Measurements from ENCODE around the gene FBF1.

The FBF1 gene

DNA sequence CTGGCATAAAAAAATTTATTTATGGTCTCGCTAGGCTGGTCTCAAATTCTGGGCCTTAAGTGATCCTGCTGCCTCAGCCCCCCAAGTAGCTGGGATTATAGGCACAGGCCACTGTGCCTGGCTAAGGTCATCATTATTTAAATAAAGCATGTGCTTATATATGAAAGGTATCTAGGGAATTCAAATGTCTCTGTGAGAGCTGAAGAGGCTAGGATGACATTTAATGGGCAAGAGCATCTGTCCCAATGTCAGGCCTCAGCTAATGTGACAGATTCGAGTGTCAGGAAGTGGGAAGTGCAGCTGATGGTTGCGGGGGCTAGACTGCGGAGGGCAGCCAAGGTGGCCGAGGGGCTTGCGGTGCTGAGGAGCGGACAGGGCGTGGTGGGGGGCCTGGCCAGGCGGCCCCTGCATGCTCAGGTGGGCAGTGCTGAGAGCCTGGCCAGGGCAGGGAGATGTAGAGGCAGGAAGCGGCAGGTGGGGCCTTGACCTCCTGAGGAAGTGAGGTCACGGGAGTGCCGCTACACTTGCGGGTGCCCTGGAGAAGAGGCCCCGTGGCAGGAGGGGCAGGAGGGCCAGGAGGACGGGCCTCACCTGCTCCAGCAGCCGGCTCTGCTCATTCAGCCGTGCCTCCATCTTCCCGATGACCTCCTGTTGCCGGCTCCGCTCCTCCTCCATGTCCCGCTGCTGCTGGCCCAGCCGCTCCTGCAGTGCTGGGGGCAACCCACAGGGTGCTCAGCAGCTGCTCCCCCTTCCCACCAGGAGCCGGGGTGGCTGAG is 23.5 kb downstream of the FBF1 start:
- in situ Hi-C loops (cut with MboI; ENCODE audit: low pct_unique_long_range_greater_than_20kb, low sequenced_read_pairs, unreplicated experiment), result loop anchor here (25.0 kb wide), 1 partner anchor 395 kb away; the partner anchor contains the start of gene QRICH2
- no peak for DNase-seq (ENCODE audit: low spot score)
- TF ChIP-seq, protein P1, sequence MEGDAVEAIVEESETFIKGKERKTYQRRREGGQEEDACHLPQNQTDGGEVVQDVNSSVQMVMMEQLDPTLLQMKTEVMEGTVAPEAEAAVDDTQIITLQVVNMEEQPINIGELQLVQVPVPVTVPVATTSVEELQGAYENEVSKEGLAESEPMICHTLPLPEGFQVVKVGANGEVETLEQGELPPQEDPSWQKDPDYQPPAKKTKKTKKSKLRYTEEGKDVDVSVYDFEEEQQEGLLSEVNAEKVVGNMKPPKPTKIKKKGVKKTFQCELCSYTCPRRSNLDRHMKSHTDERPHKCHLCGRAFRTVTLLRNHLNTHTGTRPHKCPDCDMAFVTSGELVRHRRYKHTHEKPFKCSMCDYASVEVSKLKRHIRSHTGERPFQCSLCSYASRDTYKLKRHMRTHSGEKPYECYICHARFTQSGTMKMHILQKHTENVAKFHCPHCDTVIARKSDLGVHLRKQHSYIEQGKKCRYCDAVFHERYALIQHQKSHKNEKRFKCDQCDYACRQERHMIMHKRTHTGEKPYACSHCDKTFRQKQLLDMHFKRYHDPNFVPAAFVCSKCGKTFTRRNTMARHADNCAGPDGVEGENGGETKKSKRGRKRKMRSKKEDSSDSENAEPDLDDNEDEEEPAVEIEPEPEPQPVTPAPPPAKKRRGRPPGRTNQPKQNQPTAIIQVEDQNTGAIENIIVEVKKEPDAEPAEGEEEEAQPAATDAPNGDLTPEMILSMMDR (IDR thresholded peaks at IDR 0.05; ENCODE audit: extremely low read depth, insufficient read depth, missing control alignments), result no peak

DNA sequence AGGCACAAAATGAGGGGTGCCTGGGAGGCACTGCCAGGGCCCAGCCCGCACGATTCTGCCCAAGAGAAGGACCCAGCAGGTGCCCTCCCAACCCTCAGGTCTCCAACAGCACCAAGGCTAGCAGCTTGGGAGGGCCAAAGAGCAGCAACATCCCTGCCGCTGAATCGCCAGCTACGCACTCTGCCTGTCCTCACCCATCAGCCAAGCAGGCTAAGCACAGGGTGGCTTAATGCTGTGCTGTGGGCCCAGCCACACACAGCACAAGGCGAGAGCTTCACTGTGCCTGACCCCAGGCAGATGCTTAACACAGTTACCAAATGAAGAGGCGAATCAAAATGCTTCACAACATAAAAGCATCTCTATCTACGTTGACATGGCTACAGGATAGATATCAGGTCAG is 25.6 kb downstream of the FBF1 start:
- DNase-seq (ENCODE audit: low spot score), result no peak
- TF ChIP-seq, protein P1 (IDR thresholded peaks at IDR 0.05; ENCODE audit: extremely low read depth, insufficient read depth, missing control alignments), result no peak
- in situ Hi-C loops (cut with MboI; ENCODE audit: low pct_unique_long_range_greater_than_20kb, low sequenced_read_pairs, unreplicated experiment), result loop anchor here (25.0 kb wide), 1 partner anchor 397 kb away; the partner anchor contains the start of gene QRICH2

DNA sequence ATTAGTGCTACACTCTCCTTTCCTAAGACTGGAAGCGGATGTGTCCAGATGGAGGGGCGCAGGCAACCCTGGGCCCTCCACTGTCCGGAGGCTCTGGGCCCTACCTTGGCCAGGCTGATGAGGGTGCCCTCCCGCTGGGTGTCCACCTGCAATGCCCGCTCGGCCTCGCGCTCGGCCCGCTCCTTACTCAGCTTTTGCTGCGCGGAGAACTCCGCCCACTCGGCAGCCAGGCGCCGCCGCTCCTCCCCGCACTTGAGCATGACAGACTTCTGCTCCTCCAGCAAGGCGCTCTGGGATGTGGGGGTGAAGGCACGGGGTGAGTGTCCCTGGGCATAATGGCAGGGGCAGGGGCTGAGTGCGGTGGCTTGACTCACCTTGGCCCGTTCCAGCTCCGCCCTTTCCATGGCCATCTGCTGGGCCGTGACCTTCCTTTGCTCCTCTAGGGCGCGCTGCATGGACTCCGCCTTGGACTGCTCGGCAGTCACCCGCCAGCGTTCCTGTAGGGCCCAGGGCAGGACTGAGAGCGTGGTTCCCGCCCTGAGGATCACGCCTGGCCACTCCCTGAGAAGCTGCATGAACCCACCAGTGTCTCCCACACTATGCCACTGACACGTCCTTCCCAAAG is 26.1 kb downstream of the FBF1 start:
- TF ChIP-seq, protein P1 (IDR thresholded peaks at IDR 0.05; ENCODE audit: extremely low read depth, insufficient read depth, missing control alignments), result no peak
- in situ Hi-C loops (cut with MboI; ENCODE audit: low pct_unique_long_range_greater_than_20kb, low sequenced_read_pairs, unreplicated experiment), result loop anchor here (25.0 kb wide), 1 partner anchor 398 kb away; the partner anchor contains the start of gene QRICH2
- DNase-seq (ENCODE audit: low spot score), result no peak

- in situ Hi-C loops (cut with MboI; ENCODE audit: low pct_unique_long_range_greater_than_20kb, low sequenced_read_pairs, unreplicated experiment), result loop anchor here (25.0 kb wide), 1 partner anchor 399 kb away; the partner anchor contains the start of gene QRICH2
- TF ChIP-seq, protein P1 (IDR thresholded peaks at IDR 0.05; ENCODE audit: extremely low read depth, insufficient read depth, missing control alignments), result no peak
- no peak for DNase-seq (ENCODE audit: low spot score)
Measured at GRCh38 chr17:75913537-75914210, 27.2 kb downstream of the FBF1 start.

GRCh38 chr17:75910699-75911098 is 30.1 kb downstream of the FBF1 start:
- DNase-seq (ENCODE audit: low spot score), result no peak
- in situ Hi-C loops (cut with MboI; ENCODE audit: low pct_unique_long_range_greater_than_20kb, low sequenced_read_pairs, unreplicated experiment), result loop anchor here (25.0 kb wide), 1 partner anchor 402 kb away; the partner anchor contains the start of gene QRICH2
- TF ChIP-seq, protein P1 (IDR thresholded peaks at IDR 0.05; ENCODE audit: extremely low read depth, insufficient read depth, missing control alignments), result no peak

DNA sequence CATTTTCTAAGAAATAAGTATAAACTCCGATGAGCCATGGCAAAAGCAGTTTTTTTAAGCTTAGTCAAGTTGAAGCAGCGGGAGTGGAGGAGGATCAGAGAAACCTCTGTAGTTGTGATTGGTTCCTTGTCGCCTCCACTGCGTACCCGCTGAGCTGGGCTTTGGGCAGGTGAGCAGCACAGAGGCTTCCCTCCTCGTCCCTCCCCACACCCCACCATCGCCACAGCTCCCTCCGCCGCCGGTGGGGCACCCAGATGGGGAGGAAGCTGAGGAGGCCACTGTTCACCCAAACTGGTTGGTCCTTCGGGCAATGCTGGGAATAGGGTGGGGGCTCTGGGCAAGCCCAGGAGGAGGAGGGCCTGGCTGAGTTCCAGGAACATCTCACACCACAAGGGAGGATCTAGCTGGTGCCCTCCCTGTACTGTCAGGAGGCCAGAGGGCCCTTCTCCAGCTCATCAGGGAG is 31.0 kb downstream of the FBF1 start:
- TF ChIP-seq, protein P1 (IDR thresholded peaks at IDR 0.05; ENCODE audit: extremely low read depth, insufficient read depth, missing control alignments), result no peak
- no peak for DNase-seq (ENCODE audit: low spot score)
- in situ Hi-C loops (cut with MboI; ENCODE audit: low pct_unique_long_range_greater_than_20kb, low sequenced_read_pairs, unreplicated experiment), result loop anchor here (10.0 to 25.0 kb wide), 2 partner anchors 95 to 402 kb away; partner anchors contain the start of genes CDK3 and QRICH2

Measured in GM13977 (cell line).